GM19240 (cell line): ENCODE results near the gene TAF8.
A peak's percentile ranks its signal among the peaks of the same experiment; 100 is the strongest.
"Not testable (repeated sequence)": the region's sequence is repeated elsewhere in the genome, so short reads cannot be mapped to it uniquely, and the experiment has no call there.

Experiments used
- DNase-seq: peaks from one replicate; pipeline ENCODE4 v3.0.0; 2011; ENCODE audit warnings: low spot score; ENCODE audit not compliant: insufficient read length

The TAF8 gene, protein sequence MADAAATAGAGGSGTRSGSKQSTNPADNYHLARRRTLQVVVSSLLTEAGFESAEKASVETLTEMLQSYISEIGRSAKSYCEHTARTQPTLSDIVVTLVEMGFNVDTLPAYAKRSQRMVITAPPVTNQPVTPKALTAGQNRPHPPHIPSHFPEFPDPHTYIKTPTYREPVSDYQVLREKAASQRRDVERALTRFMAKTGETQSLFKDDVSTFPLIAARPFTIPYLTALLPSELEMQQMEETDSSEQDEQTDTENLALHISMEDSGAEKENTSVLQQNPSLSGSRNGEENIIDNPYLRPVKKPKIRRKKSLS

DNA sequence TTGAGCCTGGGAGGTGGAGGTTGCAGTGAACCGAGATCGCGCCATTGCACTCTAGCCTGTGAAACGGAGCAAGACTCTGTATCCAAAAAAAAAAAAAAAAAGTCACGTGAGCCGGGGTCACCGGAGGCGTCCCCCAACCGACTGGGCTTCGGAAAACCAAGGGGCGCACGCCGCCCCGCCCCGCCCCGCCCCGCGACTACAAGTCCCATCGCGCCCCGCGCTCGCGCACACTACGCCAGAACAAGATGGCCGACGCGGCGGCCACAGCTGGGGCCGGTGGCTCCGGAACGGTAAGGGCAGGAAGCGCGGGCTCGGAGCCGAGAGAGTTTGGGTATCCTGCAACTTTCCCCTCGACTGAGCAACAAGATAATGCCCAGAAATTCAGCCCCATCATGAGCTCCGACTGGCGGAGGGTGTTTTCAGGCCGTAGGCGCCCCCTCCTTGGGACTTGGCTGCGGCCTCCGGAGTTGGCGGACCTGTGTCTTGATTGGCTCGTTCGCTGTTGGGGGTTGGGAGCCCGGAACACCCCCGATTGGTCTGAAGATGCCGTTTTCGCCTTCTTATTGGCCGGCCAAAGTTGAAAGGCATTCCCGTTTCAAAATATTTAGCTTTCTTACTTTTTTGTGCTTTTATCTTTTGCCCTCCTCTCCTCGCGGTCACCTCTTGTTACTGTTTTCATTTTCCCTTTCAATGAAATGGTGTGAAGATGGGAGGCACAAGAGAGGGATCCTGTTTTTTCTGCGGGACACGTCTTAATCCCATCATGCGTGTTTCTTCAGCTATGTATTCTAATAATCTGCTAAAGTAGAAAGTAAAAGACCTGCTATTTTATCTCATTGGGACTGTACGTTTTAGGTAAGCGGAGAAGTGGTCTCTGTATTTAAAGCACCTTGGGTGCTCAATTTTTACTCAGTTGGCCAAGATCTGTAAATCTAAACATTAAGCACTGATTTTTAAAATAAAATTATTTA lies at the start of gene TAF8:
TAF8 (plus strand) TSS at position 228 of the 971 bp plus-strand sequence; CDS start at position 246, 18 bp downstream.
- DNase-seq: peak; percentile 93

DNA sequence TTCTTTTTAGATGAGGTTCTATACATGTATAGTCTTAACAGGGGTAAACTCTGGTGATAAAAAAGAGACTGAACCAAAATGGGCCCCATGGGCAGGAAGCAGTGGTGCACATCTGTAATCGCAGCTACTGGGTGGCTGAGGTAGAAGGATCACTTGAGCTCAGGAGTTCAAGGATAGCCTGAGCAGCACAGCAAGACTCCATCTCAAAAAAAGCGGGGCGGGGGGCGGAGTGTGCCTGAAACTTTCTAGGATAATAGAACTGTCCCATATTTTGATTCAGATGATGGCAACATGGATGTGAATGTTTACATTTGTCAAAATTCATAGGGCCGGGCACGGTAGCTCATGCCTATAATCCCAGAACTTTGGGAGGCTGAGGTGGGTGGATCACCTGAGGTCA lies 48.8 kb upstream of the TAF8 start:
- DNase-seq: no peak

DNA sequence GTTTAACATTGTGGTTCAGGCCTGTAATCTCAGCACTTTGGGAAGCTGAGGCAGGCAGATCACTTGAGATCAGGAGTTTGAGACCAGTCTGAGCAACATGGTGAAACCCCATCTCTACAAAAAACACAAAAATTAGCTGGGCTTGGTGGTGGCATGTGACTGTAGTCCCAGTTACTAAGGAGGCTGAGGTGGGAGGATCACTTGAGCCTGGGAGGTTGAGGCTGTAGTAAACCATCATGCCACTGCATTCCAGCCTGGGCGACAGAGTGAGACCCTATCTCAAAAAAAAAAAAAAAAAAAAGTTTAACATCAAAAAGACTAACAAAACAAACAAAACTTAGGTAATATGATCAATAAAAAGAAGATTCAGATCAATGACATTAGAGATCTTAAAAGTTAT lies 46.7 kb upstream of the TAF8 start:
- DNase-seq: not testable (repeated sequence)

DNA sequence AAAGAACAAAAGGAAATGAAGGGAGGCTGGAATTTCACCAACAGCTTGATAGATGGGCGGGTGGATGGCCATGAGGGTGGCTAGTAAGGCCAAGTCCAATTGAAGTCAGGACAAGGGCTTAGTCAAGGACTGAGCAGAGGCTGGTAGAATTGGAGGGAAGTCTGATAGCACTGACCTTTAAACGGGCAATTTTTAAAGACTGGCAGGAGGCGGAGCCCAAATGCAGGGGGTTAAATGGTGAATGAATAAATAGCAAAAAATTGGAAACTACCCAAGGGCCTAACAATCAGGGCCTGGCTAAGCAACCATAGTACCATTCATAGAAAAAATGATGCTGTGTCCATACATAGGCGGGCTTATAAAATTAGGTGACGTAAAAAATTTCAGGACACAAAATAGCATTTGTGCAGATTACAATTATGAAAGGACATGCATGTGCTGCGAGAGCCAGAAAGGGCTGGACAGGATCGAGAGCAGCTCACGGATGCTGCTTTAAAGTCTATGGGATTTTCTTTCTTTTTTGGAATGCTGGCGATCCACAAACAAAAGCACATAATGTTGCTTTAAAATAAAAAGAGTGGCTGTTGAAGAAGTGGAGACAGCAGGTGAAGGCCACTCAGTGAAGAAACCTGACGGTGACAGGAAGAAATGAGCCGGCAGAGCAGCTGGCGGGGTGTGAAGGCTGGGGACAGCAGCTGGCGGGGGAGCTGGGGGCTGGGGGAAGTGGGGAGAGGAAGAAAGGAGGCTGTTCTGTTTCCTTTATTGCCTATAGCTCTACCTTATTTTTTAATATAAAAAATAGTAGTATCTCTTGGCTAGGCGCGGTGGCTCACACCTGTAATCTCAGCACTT lies 42.8 kb upstream of the TAF8 start:
- DNase-seq: no peak

DNA sequence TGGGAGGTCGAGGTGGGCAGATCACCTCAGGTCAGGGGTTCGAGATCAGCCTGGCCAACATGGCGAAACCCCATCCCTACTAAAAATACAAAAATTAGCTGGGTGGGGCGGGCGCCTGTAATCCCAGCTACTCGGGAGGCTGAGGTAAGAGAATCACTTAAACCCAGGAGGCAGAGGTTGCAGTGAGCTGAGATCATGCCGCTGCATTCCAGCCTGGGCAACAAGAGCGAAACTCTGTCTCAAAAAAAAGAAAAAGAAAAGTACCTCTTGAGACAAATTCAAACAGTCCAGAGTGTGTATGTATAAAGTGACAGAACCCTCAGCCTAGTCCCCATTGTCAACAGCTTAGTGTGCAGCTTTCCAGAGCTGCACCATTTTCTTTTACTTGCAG lies 42.2 kb upstream of the TAF8 start:
- DNase-seq: not testable (repeated sequence)

DNA sequence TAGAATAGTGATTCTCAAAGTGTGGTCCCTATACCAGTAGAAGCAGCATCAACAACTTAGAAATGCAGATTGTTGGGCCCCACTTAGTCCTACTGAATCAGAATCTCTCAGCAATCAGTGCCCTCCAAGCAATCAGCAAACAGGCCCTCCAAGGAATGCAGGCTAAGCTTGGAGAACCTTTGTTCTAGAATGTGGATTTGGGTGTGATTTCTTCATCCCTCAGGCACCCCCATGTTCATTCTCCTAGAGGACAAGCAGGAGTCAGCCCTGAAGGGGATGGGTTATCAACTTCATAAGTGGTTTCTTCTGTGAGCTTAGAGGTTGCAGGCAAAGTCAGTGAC lies 40.5 kb upstream of the TAF8 start:
- DNase-seq: no peak

DNA sequence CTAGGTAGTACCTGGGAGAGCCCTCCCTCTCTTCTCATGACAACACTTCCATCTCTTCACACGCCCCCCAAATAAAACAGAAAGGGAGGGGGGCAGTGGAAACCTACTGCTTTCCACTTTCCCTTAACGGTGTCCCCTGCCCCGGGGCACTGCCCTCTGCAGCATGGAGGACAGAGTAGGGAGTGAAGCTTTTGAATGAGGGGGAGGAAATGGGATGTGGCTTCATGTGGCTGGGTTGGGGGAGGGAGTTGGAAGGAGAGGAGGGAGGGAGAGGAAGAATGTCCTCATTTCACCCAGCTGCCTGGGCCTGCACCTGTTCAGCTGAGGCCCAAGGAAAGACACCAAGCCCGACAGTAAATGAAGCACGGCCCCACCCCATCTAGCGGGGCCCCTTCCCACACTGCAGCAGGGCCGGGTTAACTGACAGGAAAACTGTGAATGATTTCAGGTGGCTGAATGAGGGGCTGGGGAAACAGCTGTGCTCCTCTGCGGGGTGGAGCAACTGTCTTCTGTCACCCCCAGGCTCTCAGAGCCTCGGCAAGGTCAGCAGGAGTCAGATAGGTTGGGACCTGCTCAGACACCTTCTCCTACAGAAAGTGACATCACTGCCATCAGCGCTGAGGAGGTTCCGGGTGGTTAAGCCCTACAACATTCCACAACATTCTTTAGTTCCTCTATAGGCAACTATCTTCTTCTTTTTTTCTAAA lies 40.0 kb upstream of the TAF8 start:
- no peak for DNase-seq

DNA sequence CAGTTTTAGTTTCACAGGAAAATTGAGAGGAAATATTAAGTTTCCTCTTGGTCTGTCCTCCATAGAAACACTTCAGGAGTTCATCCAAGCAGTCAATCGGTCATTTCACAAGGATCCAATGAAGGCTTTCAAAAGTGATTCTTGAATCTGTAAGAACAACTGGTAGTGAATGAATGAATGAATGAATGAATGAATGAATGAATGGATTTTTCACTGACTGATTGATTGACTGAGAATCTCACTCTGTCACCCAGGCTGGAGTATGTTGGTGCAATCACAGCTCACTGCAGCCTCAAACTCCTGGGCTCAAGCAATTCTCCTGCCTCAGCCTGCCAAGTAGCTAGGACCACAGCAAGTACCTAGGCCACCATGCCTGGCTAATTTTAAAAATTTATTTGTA lies 39.4 kb upstream of the TAF8 start:
- no peak for DNase-seq

DNA sequence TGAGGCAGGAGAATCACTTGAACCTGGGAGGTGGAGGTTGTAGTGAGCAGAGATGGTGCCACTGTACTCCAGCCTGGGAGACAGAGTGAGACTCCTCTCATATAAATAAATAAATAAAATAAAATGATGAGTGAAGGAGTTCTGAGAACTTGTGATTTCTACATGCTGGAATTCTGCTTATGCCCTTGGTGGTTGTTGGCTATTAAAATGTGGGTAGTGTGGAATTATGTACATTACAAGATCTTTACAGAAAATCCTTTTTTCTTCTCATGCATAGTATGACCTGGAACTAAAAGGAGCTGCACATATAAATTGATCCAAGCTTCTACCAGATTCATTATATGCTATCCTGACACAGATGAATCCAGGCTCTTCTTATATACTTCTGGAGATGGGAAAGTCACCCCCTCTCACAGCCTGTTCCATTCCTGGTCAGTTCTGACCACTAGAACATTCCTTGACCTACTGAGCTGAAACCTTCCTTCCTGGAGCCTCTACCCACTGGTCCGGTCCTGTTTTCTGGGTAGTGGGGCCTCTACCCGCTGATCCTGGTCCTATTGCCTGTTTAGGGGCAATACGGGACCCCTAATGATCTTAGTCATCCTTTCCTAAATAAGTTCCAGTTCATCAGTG lies 37.7 kb upstream of the TAF8 start:
- no peak for DNase-seq

DNA sequence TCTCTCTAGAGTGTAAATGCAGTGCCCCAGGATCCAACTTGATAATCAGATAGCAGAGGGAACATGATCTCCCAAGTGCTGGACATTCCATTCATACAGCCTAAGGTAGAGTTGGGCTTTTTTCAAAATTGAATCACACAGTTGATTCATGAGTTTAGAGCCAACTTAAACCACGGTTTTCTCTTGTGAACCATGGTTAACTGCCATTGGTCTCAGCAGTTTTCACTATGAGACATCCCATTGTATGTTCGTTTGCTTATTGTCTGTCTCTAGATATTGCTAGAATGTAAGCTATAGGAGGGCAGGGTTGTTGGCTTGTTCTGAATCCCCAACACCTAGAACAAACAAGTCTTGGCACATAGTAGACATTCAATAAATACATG lies 37.2 kb upstream of the TAF8 start:
- DNase-seq: no peak

DNA sequence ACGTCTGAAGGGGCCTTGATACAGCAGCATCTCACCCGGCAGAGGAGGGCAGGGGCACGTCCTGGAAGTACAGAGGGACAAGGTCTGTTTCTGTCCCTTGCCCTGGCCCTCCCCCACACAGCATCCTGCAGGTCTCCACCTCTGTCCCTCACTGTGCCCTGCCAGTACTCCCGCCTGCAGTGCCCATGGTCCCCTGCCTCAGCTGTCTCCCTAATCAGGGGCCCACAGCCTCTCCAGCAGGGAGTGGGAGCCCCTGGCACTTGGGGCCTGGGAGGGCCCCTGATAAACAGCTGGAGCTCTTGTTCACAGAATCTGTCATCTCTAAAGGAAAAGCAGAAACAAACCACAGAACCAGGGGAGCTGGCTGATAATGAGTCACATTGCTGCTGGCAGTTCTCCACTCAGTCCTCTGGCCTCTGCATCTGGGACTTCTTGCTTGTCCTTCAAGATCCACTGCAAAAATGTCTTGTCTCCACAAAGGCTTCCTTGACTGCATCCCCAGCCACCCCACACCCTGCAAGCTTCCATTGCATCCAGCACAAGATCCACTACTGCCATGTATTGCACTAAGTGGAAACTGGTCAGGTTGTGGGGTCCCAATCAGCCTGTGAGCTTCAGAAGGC lies 33.2 kb upstream of the TAF8 start:
- DNase-seq: no peak

DNA sequence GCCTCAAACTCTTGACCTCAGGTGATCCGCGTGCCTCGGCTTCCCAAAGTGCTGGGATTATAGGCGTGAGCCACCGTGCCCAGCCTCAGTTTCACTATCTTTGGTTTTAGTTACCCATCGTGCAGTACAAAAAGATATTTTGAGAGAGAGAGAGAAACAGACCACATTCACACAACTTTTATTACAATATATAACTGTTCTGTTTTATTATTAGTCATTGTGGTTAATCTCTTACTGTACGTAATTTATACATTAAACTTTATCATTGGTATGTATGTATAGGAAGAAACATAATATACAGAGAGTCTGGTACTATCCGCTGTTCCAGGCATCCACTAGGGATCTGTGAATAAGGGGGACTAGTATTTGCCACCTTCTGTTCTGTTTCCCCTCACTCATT lies 29.4 kb upstream of the TAF8 start:
- no peak for DNase-seq

DNA sequence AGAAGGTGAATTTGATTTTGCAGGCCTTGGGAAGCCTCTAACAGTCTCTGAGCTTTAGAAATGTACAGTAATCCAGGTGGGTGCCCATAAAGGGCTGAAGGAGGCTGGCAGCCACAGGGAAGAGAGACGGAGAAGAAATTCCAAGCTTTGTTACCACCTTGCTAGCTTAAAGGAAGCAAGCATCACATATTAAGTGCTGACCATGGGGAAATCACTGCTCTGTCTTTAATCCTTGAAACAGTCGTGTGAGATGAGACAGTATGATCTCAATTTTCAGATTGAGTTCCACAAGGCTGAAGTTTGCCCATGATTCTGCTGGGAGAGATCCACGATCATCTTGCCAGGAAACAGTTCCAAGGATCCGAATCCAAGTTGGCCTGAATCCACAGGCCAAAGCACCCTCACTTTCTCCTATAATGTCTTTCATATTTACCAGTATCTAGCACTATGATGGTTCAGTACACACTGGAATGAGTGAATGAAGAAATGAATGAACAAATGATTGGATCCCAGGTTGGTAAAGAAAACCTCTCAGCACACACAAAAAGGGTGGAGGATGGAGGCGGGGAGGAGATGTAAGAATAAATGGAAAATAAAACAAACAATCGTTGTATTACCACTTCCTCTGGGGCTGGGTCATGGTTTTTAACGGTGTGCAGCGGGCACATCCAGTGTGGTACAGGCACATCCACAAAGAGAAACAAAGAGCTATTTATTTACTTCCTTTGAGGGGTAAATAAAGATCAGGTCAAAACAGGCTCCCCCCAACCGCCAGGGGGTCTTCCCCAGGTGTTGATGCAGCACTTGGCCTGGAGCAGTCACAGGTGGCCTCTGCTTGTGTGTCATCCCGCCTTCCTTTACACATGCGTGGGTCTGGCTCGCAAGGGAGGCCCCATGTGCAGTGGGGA lies 28.2 kb upstream of the TAF8 start:
- DNase-seq: no peak

DNA sequence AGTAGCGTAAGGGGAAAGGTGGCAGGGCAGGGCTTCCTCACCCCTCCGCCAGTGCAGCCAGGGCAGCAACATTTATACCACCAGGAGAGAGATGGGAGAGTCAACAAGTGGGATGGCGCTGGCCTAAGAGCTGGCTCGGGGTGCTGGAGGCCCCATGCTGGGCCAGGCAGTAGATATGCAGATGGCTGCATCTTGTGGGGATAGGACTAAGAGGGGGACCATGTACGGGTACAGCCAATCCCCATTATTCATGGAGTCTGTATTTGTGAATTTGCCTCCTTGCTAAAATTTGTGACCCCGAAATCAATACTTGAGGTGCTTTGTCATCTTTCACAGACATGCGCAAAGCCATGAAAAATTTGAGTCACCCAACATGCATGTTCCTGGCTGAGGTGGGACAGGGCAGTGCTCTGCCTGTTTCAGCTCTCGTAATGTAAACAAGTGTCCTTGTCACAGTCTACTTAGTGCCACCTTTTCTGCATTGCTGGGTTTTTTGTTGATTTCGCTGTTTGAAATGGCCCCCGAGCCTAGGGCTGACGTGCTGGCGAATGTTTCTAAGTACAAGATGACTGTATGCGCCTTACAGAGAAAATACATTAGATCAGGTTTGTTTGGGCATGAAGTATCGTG lies 27.5 kb upstream of the TAF8 start:
- DNase-seq: no peak

DNA sequence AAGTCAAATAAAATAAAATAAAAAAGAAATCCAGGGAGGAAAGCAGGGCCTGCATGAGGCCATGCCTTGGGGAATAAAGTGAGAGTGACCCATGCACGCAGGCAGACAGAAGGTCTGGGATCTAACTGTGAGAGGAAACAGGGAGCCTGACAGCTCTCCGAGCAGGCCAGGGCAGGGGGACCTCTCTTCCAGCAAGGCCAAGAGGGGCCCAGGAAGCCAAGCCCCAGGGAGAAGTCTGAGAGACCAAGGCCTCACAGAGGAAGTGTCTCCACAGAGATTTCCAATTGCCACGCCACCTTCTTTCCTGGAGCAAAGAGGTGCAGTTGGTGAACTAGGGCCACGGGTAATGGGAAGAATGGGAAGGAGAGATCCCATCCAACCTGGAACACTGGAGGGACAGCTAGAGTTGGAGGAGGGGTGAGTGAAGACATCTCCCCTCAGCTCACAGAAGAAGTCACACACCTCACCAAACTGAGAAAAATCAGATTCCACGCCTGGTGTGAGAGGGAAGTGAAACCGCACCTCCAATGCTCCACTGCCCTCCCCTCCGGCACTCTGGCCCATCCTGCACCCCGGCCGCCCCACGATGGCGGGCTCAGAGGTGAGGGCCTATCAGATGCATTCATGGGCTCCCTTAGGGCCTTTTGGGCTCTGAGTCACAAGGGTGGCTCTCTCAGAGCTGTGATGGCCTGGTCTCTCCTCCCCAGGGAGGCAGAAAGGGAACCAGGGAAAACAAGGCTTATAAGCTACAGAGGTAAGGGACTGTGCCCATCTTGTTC lies 25.1 kb upstream of the TAF8 start:
- no peak for DNase-seq

DNA sequence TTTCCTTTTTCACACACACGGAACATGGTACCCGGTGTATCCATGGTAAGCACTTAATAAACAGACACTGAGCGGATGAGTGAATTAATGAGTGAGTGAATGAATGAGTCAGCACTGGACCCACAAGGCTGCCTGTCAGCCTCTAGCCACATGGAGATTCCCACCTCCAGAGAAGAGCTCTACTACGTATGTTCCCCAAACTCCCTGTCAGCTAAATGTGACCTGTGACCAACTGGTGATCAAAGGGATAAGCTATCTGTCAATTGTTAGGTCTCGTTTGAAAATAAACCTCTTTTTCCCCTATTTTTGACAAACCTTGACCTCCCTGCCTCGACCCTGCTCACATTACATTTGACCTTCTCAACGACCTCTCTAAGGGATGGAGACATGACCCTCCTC lies 24.5 kb upstream of the TAF8 start:
- DNase-seq: no peak

DNA sequence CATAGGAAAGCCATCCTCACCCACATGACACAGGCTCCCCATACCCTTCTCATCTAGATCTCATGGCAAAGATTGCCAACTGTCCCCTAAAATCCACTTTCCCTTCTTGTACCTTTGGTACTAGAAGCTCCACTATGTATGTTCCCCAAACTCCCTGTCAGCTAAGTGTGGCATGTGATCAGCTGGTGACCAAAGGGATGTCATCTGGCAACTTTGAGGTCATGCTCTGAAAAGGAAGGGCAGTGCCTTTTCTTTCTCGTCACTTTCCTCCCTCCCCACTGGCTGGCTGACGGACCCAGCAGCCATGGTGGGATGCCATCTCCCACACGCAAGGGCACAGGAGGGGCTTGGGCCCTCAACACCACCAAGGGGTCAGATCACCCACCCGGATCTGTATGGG lies 23.8 kb upstream of the TAF8 start:
- no peak for DNase-seq
